H9 (cell line): ENCODE measurements around the gene GABARAP. TPM values are rescaled to one million over a fixed set of nuclear protein-coding genes. Genes with fewer than 3 reads are reported as not detected.

Experiments used
- DNase-seq: peaks from one replicate; pipeline ENCODE4 v3.0.0-alpha.2; 2017
- H2AFZ ChIP-seq: one replicate; pipeline ENCODE4 v1.6.1; 2013; ENCODE audit warnings: mild to moderate bottlenecking, low read length, control low read depth, moderate library complexity
- H2AK5ac ChIP-seq: 2 replicates; pipeline ENCODE4 v1.6.1; 2013; ENCODE audit warnings: low read length, control low read depth, mixed read lengths; ENCODE audit not compliant: insufficient read length
- H2BK120ac ChIP-seq: one replicate; pipeline ENCODE4 v1.6.1; 2013; ENCODE audit warnings: low read depth, mild to moderate bottlenecking, low read length, control low read depth, inconsistent platforms; ENCODE audit not compliant: poor library complexity, severe bottlenecking
- H2BK12ac ChIP-seq: 2 replicates; pipeline ENCODE4 v1.6.1; 2013; ENCODE audit warnings: low read length, control low read depth, mixed read lengths, low read depth; ENCODE audit not compliant: insufficient read length
- H2BK15ac ChIP-seq: 2 replicates; pipeline ENCODE4 v1.6.1; 2013; ENCODE audit warnings: low read depth, low read length, control low read depth
- H2BK20ac ChIP-seq: one replicate; pipeline ENCODE4 v1.6.1; 2013; ENCODE audit warnings: low read depth, mild to moderate bottlenecking, low read length, control low read depth, inconsistent platforms; ENCODE audit not compliant: poor library complexity, severe bottlenecking
- H2BK5ac ChIP-seq: 2 replicates; pipeline ENCODE4 v1.6.1; 2013; ENCODE audit warnings: low read length, control low read depth, mixed read lengths; ENCODE audit not compliant: insufficient read length
- H3K14ac ChIP-seq: 2 replicates; pipeline ENCODE4 v1.6.1; 2013; ENCODE audit warnings: low read length, control low read depth; ENCODE audit not compliant: insufficient read depth
- H3K18ac ChIP-seq: 2 replicates; pipeline ENCODE4 v1.6.1; 2013; ENCODE audit warnings: low read depth, mild to moderate bottlenecking, mixed read lengths, low read length, control low read depth; ENCODE audit not compliant: insufficient read length
- H3K23ac ChIP-seq: 2 replicates; pipeline ENCODE4 v1.6.1; 2013; ENCODE audit warnings: low read length, control low read depth, mixed read lengths, low read depth; ENCODE audit not compliant: insufficient read length
- H3K23me2 ChIP-seq: 2 replicates; pipeline ENCODE4 v1.6.1; 2013; ENCODE audit warnings: low read depth, mild to moderate bottlenecking, mixed read lengths, low read length, control low read depth; ENCODE audit not compliant: insufficient read length, poor library complexity, severe bottlenecking
- H3K27ac ChIP-seq: 2 replicates; pipeline ENCODE4 v1.5.1; 2013; ENCODE audit warnings: low read length, control low read depth, mixed read lengths, low read depth; ENCODE audit not compliant: insufficient read length
- H3K27me3 ChIP-seq: 2 replicates; pipeline ENCODE4 v1.6.1; 2013; ENCODE audit warnings: low read length, control low read depth, inconsistent platforms; ENCODE audit not compliant: insufficient read depth
- H3K4ac ChIP-seq: 2 replicates; pipeline ENCODE4 v1.6.1; 2013; ENCODE audit warnings: low read depth, mild to moderate bottlenecking, control low read depth, inconsistent platforms, low read length, moderate library complexity
- H3K4me1 ChIP-seq: 2 replicates; pipeline ENCODE4 v1.6.1; 2013; ENCODE audit warnings: low read length, control low read depth, inconsistent platforms; ENCODE audit not compliant: insufficient read depth
- H3K4me2 ChIP-seq: 2 replicates; pipeline ENCODE4 v1.6.1; 2013; ENCODE audit warnings: low read length, control low read depth, mixed read lengths; ENCODE audit not compliant: insufficient read length, insufficient read depth
- H3K56ac ChIP-seq: 2 replicates; pipeline ENCODE4 v1.6.1; 2013; ENCODE audit warnings: low read depth, mild to moderate bottlenecking, mixed read lengths, low read length, control low read depth; ENCODE audit not compliant: insufficient read length
- H3K79me1 ChIP-seq: 2 replicates; pipeline ENCODE4 v1.6.1; 2013; ENCODE audit warnings: low read depth, mild to moderate bottlenecking, moderate library complexity, low read length, control low read depth, inconsistent platforms; ENCODE audit not compliant: insufficient read depth, poor library complexity, severe bottlenecking
- H3K79me2 ChIP-seq: 2 replicates; pipeline ENCODE4 v1.6.1; 2013; ENCODE audit warnings: low read length, control low read depth, inconsistent platforms; ENCODE audit not compliant: insufficient read depth
- H3K9ac ChIP-seq: 2 replicates; pipeline ENCODE4 v1.6.1; 2013; ENCODE audit warnings: low read length, control low read depth, mixed read lengths; ENCODE audit not compliant: insufficient read length; ENCODE audit errors: extremely low read depth
- H3K9me3 ChIP-seq: one replicate; pipeline ENCODE4 v1.6.1; 2013; ENCODE audit warnings: low read depth, low read length, inconsistent platforms; ENCODE audit not compliant: control insufficient read depth
- H3T11ph ChIP-seq: one replicate; pipeline ENCODE4 v1.6.1; 2013; ENCODE audit warnings: mild to moderate bottlenecking, low read length, control low read depth, inconsistent platforms
- H4K20me1 ChIP-seq: one replicate; pipeline ENCODE4 v1.6.1; 2013; ENCODE audit not compliant: control insufficient read depth, insufficient read length, insufficient read depth
- H4K5ac ChIP-seq: 2 replicates; pipeline ENCODE4 v1.6.1; 2013; ENCODE audit warnings: low read depth, mild to moderate bottlenecking, mixed read lengths, low read length, control low read depth; ENCODE audit not compliant: insufficient read length
- H4K8ac ChIP-seq: replicated peaks from 2 replicates; pipeline ENCODE4 v1.6.1; 2013; ENCODE audit warnings: low read length, control low read depth, mixed read lengths, low read depth; ENCODE audit not compliant: insufficient read length
- H4K91ac ChIP-seq: 2 replicates; pipeline ENCODE4 v1.6.1; 2013; ENCODE audit warnings: low read depth, mild to moderate bottlenecking, moderate library complexity, mixed read lengths, low read length, control low read depth; ENCODE audit not compliant: insufficient read length
- H3K27ac Mint-ChIP-seq, 3 experiments: 2 replicates in 2 of 3; 3 replicates in 1 of 3; pipeline ENCODE4 v1.8.0; 2020 to 2021; ENCODE audit warnings: mixed read lengths in 3 of 3, mild to moderate bottlenecking in 1 of 3, moderate library complexity in 1 of 3
- H3K27me3 Mint-ChIP-seq: 2 replicates; pipeline ENCODE4 v1.8.0; 2021; ENCODE audit warnings: low read depth, mild to moderate bottlenecking, moderate library complexity, mixed read lengths
- H3K36me3 Mint-ChIP-seq, 3 experiments: 2 replicates in 2 of 3; 3 replicates in 1 of 3; pipeline ENCODE4 v1.8.0; 2020 to 2021; ENCODE audit warnings: low read depth in 3 of 3, mixed read lengths in 3 of 3; ENCODE audit not compliant: insufficient read depth in 1 of 3
- H3K4me1 Mint-ChIP-seq, 2 experiments: 2 replicates each; pipeline ENCODE4 v1.8.0; 2020; ENCODE audit warnings: mixed read lengths in 2 of 2
- H3K4me3 Mint-ChIP-seq, 2 experiments: 2 replicates in 1 of 2; 3 replicates in 1 of 2; pipeline ENCODE4 v1.8.0; 2020 to 2021; ENCODE audit warnings: mild to moderate bottlenecking in 2 of 2, mixed read lengths in 2 of 2, moderate library complexity in 1 of 2
- H3K9me3 Mint-ChIP-seq, 2 experiments: 2 replicates in 1 of 2; 3 replicates in 1 of 2; pipeline ENCODE4 v1.8.0; 2020; ENCODE audit warnings: mild to moderate bottlenecking in 2 of 2, mixed read lengths in 2 of 2, moderate library complexity in 1 of 2
- CTCF ChIP-seq: fragments of 200-600 bp; sonication (generic); conservative IDR thresholded peaks from 3 replicates; pipeline ENCODE4 v1.8.0; 2021; ENCODE audit warnings: antibody characterized with exemption, mild to moderate bottlenecking
- WGBS: extraction: QIAGEN DNeasy Blood & Tissue Kit; methylation state at CpG from one replicate; pipeline ENCODE4 v1.1.7; 2013; ENCODE audit warnings: missing lambda C conversion rate, low lambda C conversion rate, mixed read lengths; ENCODE audit not compliant: insufficient read length; ENCODE audit errors: extremely low coverage; 5-methylcytosine and 5-hydroxymethylcytosine counted together
- total RNA-seq: library from RNA; stranded (reverse); gene quantifications from 2 replicates; pipeline ENCODE4 v1.2.1, GENCODE V29; 2021

GABARAP gene
- total RNA-seq, 1 experiment from 2014 or later: 261 TPM

- no peak for DNase-seq
- no peak overlapping the region for H2BK15ac ChIP-seq
- Mint-ChIP-seq H3K4me3 (peak overlapping the region in 1 of 2 experiments; percentile 27; a peak in 1 of 5 replicates), H3K9me3 (no peaks in the 10 kb centered on the region), H3K27me3 (no peaks in the 10 kb centered on the region; the same call in 1 of the 2 replicates), H3K27ac (no peak overlapping the region; a peak in 1 of 7 replicates), H3K4me1 (peaks cover 18 to 26% of the 10 kb centered on the region in 2 experiments), H3K36me3 (peaks cover 25 to 54% (median 52%) of the 10 kb centered on the region in 3 experiments)
- H2AK5ac ChIP-seq: no peak overlapping the region
- no peak overlapping the region for H2BK20ac ChIP-seq
- peaks cover 6% of the 10 kb centered on the region for H3K23me2 ChIP-seq
- no peak overlapping the region for H3K56ac ChIP-seq
- H3T11ph ChIP-seq: no peak overlapping the region
- no CpG with 5 or more reads among the region's 4 CpGs for WGBS
- H2AFZ ChIP-seq: no peak overlapping the region
- no peak overlapping the region for H3K23ac ChIP-seq
- H3K9ac ChIP-seq: no peak overlapping the region
- peaks cover 16% of the 10 kb centered on the region; the same call in 1 of the 2 replicates for H3K79me2 ChIP-seq
- no peak overlapping the region for H3K4ac ChIP-seq
- H3K4me2 ChIP-seq: no peak overlapping the region
- no peak for TF ChIP-seq CTCF
- H3K79me1 ChIP-seq: peaks cover 4% of the 10 kb centered on the region
- no peaks in the 10 kb centered on the region for H3K9me3 ChIP-seq
- H2BK120ac ChIP-seq: no peak overlapping the region
- H2BK5ac ChIP-seq: no peak overlapping the region
- no peak overlapping the region for H4K5ac ChIP-seq
- no peaks in the 10 kb centered on the region; the same call in 1 of the 2 replicates for H3K4me1 ChIP-seq
- no peaks in the 10 kb centered on the region for H3K27me3 ChIP-seq
- no peak overlapping the region for H4K91ac ChIP-seq
- H4K8ac ChIP-seq: no peak overlapping the region
- no peak overlapping the region for H2BK12ac ChIP-seq
- H3K18ac ChIP-seq: no peak overlapping the region
- H3K27ac ChIP-seq: no peak overlapping the region
- no peaks in the 10 kb centered on the region for H4K20me1 ChIP-seq
- no peak overlapping the region for H3K14ac ChIP-seq
Measured at GRCh38 chr17:7254511-7254910, 12.3 kb upstream of the GABARAP start.
